Left cardiac atrium (tissue), 4 donors: Measurements from ENCODE around the gene SLC35E3. TPM values are rescaled to one million over a fixed set of nuclear protein-coding genes. Genes with fewer than 3 reads are reported as not detected.
A peak's percentile ranks its signal among the peaks of the same experiment; 100 is the strongest.
"Not testable (repeated sequence)": the region's sequence is repeated elsewhere in the genome, so short reads cannot be mapped to it uniquely, and the experiment has no call there.

ENCODE experiments used
- ATAC-seq, 2 donors: fragments of 200-7000 bp; cut with Tn5 transposase; one replicate each; pipeline ENCODE4 v1.9.1; 2020; ENCODE audit warnings: mild to moderate bottlenecking in 2 of 2, moderate library complexity in 2 of 2
- DNase-seq: peaks from one replicate; pipeline ENCODE4 v3.0.0-alpha.2; 2020
- intact Hi-C, 2 donors: fragments of 100-400 bp; cut with DNase I; formaldehyde crosslinking; loops; one replicate each; pipeline versions ENCODE4 v1.14.1 to v1.15.1; 2022 to 2023
- total RNA-seq, 2 donors: library from RNA; stranded (reverse); fragmentation: NEBNext Ultra II Directional; extraction: Animal tissue kit (Norgen Biotek cat#: 25700); gene quantifications; one replicate each; pipeline ENCODE4 v1.2.1, GENCODE V29; 2021
- donor health status: DM: no; HTN: yes; CAD: no.
- donor health status: DM: no; HTN: yes; CAD: no; lungs with severe emphysema.
- donor health status: DM: yes; HTN: yes; CAD: no.
- donor health status: Dilated cardiomyopathy.

Gene SLC35E3
- total RNA-seq, 2 donors from 2014 or later: 5.2 to 7.1 TPM

GRCh38 chr12:68807576-68808387, 61.8 kb downstream of the SLC35E3 start, which contains the start of gene MDM2:
Gene MDM2, plus strand, starts transcription at chr12:68808177. Its CDS starts 301 bp downstream, at chr12:68808478.
- intact Hi-C loops: loop anchor here in 1 of 2 donors (5.0 kb wide), 1 partner anchor 60 kb away; the partner anchor contains the start of gene SLC35E3
- ATAC-seq: peak; percentile 97 to 98
- peak; percentile 96 for DNase-seq

- ATAC-seq (peak; percentile 61 to 86), DNase-seq (peak; percentile 85)
- intact Hi-C loops: loop anchor here in 1 of 2 donors (5.0 kb wide), 1 partner anchor 61 kb away; the partner anchor contains the start of gene SLC35E3
These were observed 62.6 kb downstream of the SLC35E3 start for GRCh38 chr12:68808388-68809189.

GRCh38 chr12:68809190-68810026, 63.4 kb downstream of the SLC35E3 start:
- intact Hi-C loops: loop anchor here in 1 of 2 donors (5.0 kb wide), 1 partner anchor 62 kb away; the partner anchor contains the start of gene SLC35E3
- ATAC-seq (no peak), DNase-seq (no peak)

- intact Hi-C loops, ATAC-seq, DNase-seq: not testable (repeated sequence)
These were observed 64.0 kb downstream of the SLC35E3 start for GRCh38 chr12:68810027-68810389.

- ATAC-seq, intact Hi-C loops, DNase-seq: not testable (repeated sequence)
These were observed 65.6 kb downstream of the SLC35E3 start for GRCh38 chr12:68811573-68811972.

- DNase-seq (no peak), ATAC-seq (no peak)
- intact Hi-C loops: no loop called here
These were observed 66.7 kb downstream of the SLC35E3 start for GRCh38 chr12:68812553-68813241.

- ATAC-seq (no peak), DNase-seq (no peak)
- intact Hi-C loops: no loop called here
These were observed 67.2 kb downstream of the SLC35E3 start for GRCh38 chr12:68813242-68813593.

- intact Hi-C loops: no loop called here
- DNase-seq (no peak), ATAC-seq (no peak)
These were observed 68.7 kb downstream of the SLC35E3 start for GRCh38 chr12:68814490-68815231.

- intact Hi-C loops: no loop called here
These were observed 69.4 kb downstream of the SLC35E3 start for GRCh38 chr12:68815232-68815927.

GRCh38 chr12:68815928-68816800, 70.2 kb downstream of the SLC35E3 start:
- no peak for ATAC-seq
- DNase-seq: no peak
- intact Hi-C loops: no loop called here

More at GRCh38 chr12:68815232-68815927, 69.4 kb downstream of the SLC35E3 start:
- DNase-seq: no peak
- no peak for ATAC-seq

GRCh38 chr12:68819481-68819880, 73.5 kb downstream of the SLC35E3 start:
- ATAC-seq, DNase-seq, intact Hi-C loops: not testable (repeated sequence)

- intact Hi-C loops: no loop called here
- DNase-seq (no peak), ATAC-seq (no peak)
These were observed 75.6 kb downstream of the SLC35E3 start for GRCh38 chr12:68821357-68822188.

GRCh38 chr12:68823696-68824095, 77.7 kb downstream of the SLC35E3 start:
- peak in 1 of 2 donors; percentile 73 for ATAC-seq
- no peak for DNase-seq
- intact Hi-C loops: no loop called here

- intact Hi-C loops: no loop called here
- ATAC-seq (no peak), DNase-seq (no peak)
These were observed 78.2 kb downstream of the SLC35E3 start for GRCh38 chr12:68824131-68824530.

- no peak for DNase-seq
- ATAC-seq: no peak
- intact Hi-C loops: no loop called here
These were observed 78.7 kb downstream of the SLC35E3 start for GRCh38 chr12:68824597-68825250.
